ENCODE data around the gene VPS50.

The VPS50 gene

DNA sequence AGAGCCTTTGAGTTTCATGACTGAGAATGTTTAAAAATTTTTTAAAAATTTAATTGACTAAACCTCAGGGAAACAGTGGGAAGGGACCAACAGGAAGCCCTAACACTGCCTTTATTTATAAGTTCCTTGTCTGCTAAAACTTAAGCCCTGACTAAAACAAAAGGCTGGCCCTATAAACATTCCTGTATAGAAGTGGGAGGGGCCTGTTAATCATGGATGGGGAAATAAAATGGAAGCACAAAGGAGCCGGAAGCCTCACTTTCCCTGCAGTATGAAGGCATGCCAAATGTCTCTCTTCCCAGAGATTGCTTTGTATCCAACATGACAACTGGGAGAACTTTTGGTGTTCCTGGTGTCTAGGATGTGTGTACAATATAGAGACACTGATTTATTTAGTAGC lies 66.0 kb downstream of the VPS50 start:
- Histone ChIP-seq H3K4me3 (ENCODE audit: low read length) (no peak overlapping the region), H2AFZ (ENCODE audit: low read length) (no peak overlapping the region), H3F3A (ENCODE audit: insufficient read depth, low read length) (no peaks in the 10 kb centered on the region), H3K9ac (ENCODE audit: low read length) (no peak overlapping the region), H3K9me3 (replicated peaks; ENCODE audit: insufficient read depth, low read length) (no peaks in the 10 kb centered on the region), H3K79me2 (ENCODE audit: low read length) (no peaks in the 10 kb centered on the region), H4K20me1 (ENCODE audit: insufficient read depth, low read length) (no peaks in the 10 kb centered on the region), H3K27me3 (replicated peaks; ENCODE audit: insufficient read depth, low read length) (no peaks in the 10 kb centered on the region), H3K4me2 (ENCODE audit: low read depth, low read length) (no peak overlapping the region), H3K9me2 (replicated peaks; ENCODE audit: insufficient read depth, low read length) (no peaks in the 10 kb centered on the region), H3K4me1 (ENCODE audit: low read length) (no peaks in the 10 kb centered on the region), H3K36me3 (replicated peaks; ENCODE audit: insufficient read depth, low read length) (no peaks in the 10 kb centered on the region), H3K27ac (ENCODE audit: low read length) (no peak overlapping the region)
- TF ChIP-seq EZH2 (optimal IDR thresholded peaks at IDR 0.05; ENCODE audit: low read depth, low read length) (no peak), EZH2phosphoT487 (IDR thresholded peaks at IDR 0.05; ENCODE audit: low read length) (no peak), CTCF (IDR thresholded peaks at IDR 0.05; ENCODE audit: low read length) (no peak)
- no peak for DNase-seq

GRCh38 chr7:93298671-93299070 lies 66.5 kb downstream of the VPS50 start:
- no peaks in the 10 kb centered on the region for H4K20me1 ChIP-seq (ENCODE audit: insufficient read depth, low read length)
- no peaks in the 10 kb centered on the region for H3F3A ChIP-seq (ENCODE audit: insufficient read depth, low read length)
- H3K27ac ChIP-seq (ENCODE audit: low read length) = no peak overlapping the region
- H3K9ac ChIP-seq (ENCODE audit: low read length) = no peak overlapping the region
- no peaks in the 10 kb centered on the region for H3K9me2 ChIP-seq (replicated peaks; ENCODE audit: insufficient read depth, low read length)
- no peaks in the 10 kb centered on the region for H3K79me2 ChIP-seq (ENCODE audit: low read length)
- DNase-seq = no peak
- no peak overlapping the region for H2AFZ ChIP-seq (ENCODE audit: low read length)
- H3K36me3 ChIP-seq (replicated peaks; ENCODE audit: insufficient read depth, low read length) = no peaks in the 10 kb centered on the region
- no peaks in the 10 kb centered on the region for H3K27me3 ChIP-seq (replicated peaks; ENCODE audit: insufficient read depth, low read length)
- TF ChIP-seq EZH2phosphoT487 (IDR thresholded peaks at IDR 0.05; ENCODE audit: low read length) (no peak), CTCF (IDR thresholded peaks at IDR 0.05; ENCODE audit: low read length) (no peak)
- no peak overlapping the region for H3K4me3 ChIP-seq (ENCODE audit: low read length)
- no peaks in the 10 kb centered on the region for H3K4me1 ChIP-seq (ENCODE audit: low read length)
- no peak overlapping the region for H3K4me2 ChIP-seq (ENCODE audit: low read depth, low read length)
- H3K9me3 ChIP-seq (replicated peaks; ENCODE audit: insufficient read depth, low read length) = no peaks in the 10 kb centered on the region

- Histone ChIP-seq H3K36me3 (replicated peaks; ENCODE audit: insufficient read depth, low read length) (no peaks in the 10 kb centered on the region), H2AFZ (ENCODE audit: low read length) (no peak overlapping the region), H3K27ac (ENCODE audit: low read length) (no peak overlapping the region), H3K9ac (ENCODE audit: low read length) (no peak overlapping the region), H4K20me1 (ENCODE audit: insufficient read depth, low read length) (no peaks in the 10 kb centered on the region), H3K79me2 (ENCODE audit: low read length) (no peaks in the 10 kb centered on the region), H3F3A (ENCODE audit: insufficient read depth, low read length) (no peaks in the 10 kb centered on the region), H3K4me3 (ENCODE audit: low read length) (no peak overlapping the region), H3K27me3 (replicated peaks; ENCODE audit: insufficient read depth, low read length) (no peaks in the 10 kb centered on the region), H3K4me1 (ENCODE audit: low read length) (no peaks in the 10 kb centered on the region), H3K9me3 (replicated peaks; ENCODE audit: insufficient read depth, low read length) (no peaks in the 10 kb centered on the region), H3K4me2 (ENCODE audit: low read depth, low read length) (no peak overlapping the region), H3K9me2 (replicated peaks; ENCODE audit: insufficient read depth, low read length) (no peaks in the 10 kb centered on the region)
- no peak for TF ChIP-seq CTCF (IDR thresholded peaks at IDR 0.05; ENCODE audit: low read length)
- TF ChIP-seq EZH2phosphoT487 (IDR thresholded peaks at IDR 0.05; ENCODE audit: low read length) = no peak
- TF ChIP-seq EZH2 (optimal IDR thresholded peaks at IDR 0.05; ENCODE audit: low read depth, low read length) = no peak
- no peak for DNase-seq
Observed at GRCh38 chr7:93301736-93302135, 69.6 kb downstream of the VPS50 start.

Measured in MM.1S (cell line).